HepG2 (cell line): ENCODE measurements around the gene CNOT1. TPM values are rescaled to one million over a fixed set of nuclear protein-coding genes. Genes with fewer than 3 reads are reported as not detected.

Experiments used
- ATAC-seq: fragments of 200-7000 bp; cut with Tn5 transposase; 3 replicates; pipeline ENCODE4 v1.9.1; 2020; ENCODE audit warnings: mild to moderate bottlenecking, moderate library complexity
- BruUV-seq: library from RNA; stranded (reverse); fragments of 400-500 nt; replicated peaks from 2 replicates; lab custom pipeline; 2021; lab: Mats Ljungman, UMichigan
- CTCF ChIA-PET: fragments of 300-600 bp; formaldehyde crosslinking; extraction: SDS; loops from one replicate; lab custom pipeline; 2021; ENCODE audit warnings: low total read pairs, inconsistent platforms, low intra/inter-chr PET ratio; lab: Yijun Ruan, JAX
- POLR2A ChIA-PET: fragments of 350-600 bp; sonication (Branson Sonifier 250); formaldehyde crosslinking; loops from one replicate; lab custom pipeline; 2020; ENCODE audit warnings: antibody characterized with exemption, inconsistent platforms; lab: Yijun Ruan, JAX
- DNase-seq: peaks from one replicate; pipeline ENCODE4 v3.0.0-alpha.2; 2015; ENCODE audit warnings: low spot score
- FAIRE-seq: peaks from 3 replicates; lab custom pipeline; 2011; peaks lifted over from hg19 to GRCh38; lab: Jason Lieb, UNC
- H2AFZ ChIP-seq: one replicate; pipeline ENCODE4 v1.6.1; 2011; ENCODE audit warnings: low read length, inconsistent platforms
- H3K27ac ChIP-seq: fragments of 300-600 bp; 3 replicates; pipeline ENCODE4 v1.8.0; 2011; ENCODE audit warnings: mixed run types, mild to moderate bottlenecking, mixed read lengths, low read length, inconsistent platforms; ENCODE audit not compliant: insufficient read depth; ENCODE audit errors: extremely low read length
- H3K27me3 ChIP-seq, 2 experiments: fragments of 200-600 bp in 1 of 2; 2 replicates in 1 of 2; 3 replicates in 1 of 2; pipeline versions ENCODE4 v1.6.0 to v1.8.0; 2011; ENCODE audit warnings: low read length in 2 of 2, mild to moderate bottlenecking in 2 of 2, moderate library complexity in 2 of 2, inconsistent platforms in 1 of 2; ENCODE audit not compliant: insufficient read depth in 2 of 2, control insufficient read depth in 1 of 2
- H3K36me3 ChIP-seq, 2 experiments: fragments of 200-600 bp in 1 of 2; replicated peaks in 1 of 2; 2 replicates in 1 of 2; 3 replicates in 1 of 2; pipeline versions ENCODE4 v1.5.1 to v1.8.0; 2011; ENCODE audit warnings: low read length in 2 of 2, inconsistent platforms in 1 of 2; ENCODE audit not compliant: insufficient read depth in 2 of 2, control insufficient read depth in 1 of 2
- H3K4me1 ChIP-seq: 2 replicates; pipeline ENCODE4 v1.5.1; 2012; ENCODE audit warnings: low read length, inconsistent platforms; ENCODE audit not compliant: insufficient read depth
- H3K4me2 ChIP-seq: 2 replicates; pipeline ENCODE4 v1.6.0; 2011; ENCODE audit warnings: low read depth, low read length, inconsistent platforms
- H3K4me3 ChIP-seq, 3 experiments: fragments of 200-600 bp in 1 of 3; sonication (generic), shearing (Covaris generic) in 1 of 3; replicated peaks in 1 of 3; 2 replicates each; pipeline ENCODE4 v1.5.1; 2011 to 2016; ENCODE audit warnings: low read length in 3 of 3, inconsistent platforms in 2 of 3, low read depth in 2 of 3, mild to moderate bottlenecking in 2 of 3, control low read depth in 1 of 3, mixed read lengths in 1 of 3; ENCODE audit not compliant: insufficient read depth in 1 of 3
- H3K79me2 ChIP-seq: one replicate; pipeline ENCODE4 v1.6.1; 2011; ENCODE audit warnings: low read length, inconsistent platforms; ENCODE audit not compliant: insufficient read depth
- H3K9ac ChIP-seq: 2 replicates; pipeline ENCODE4 v1.6.0; 2011; ENCODE audit warnings: mild to moderate bottlenecking, low read depth, low read length, inconsistent platforms; ENCODE audit not compliant: insufficient read depth
- H3K9me3 ChIP-seq: 2 replicates; pipeline ENCODE4 v1.5.1; 2012; ENCODE audit warnings: mild to moderate bottlenecking, low read length
- H4K20me1 ChIP-seq: 2 replicates; pipeline ENCODE4 v1.6.0; 2011; ENCODE audit warnings: inconsistent platforms, mild to moderate bottlenecking, low read length, moderate library complexity; ENCODE audit not compliant: insufficient read depth
- FOXA1 ChIP-seq, 2 experiments: fragments of 450-650 bp in 1 of 2; sonication (generic) in 1 of 2; formaldehyde crosslinking in 1 of 2; IDR thresholded peaks; 2 replicates each; pipeline versions ENCODE4 v1.4.0 to v1.6.1; 2016 to 2020; ENCODE audit warnings: missing genetic modification reagents in 1 of 2
- KDM1A ChIP-seq: IDR thresholded peaks from 2 replicates; pipeline ENCODE4 v1.6.1; 2016; ENCODE audit warnings: missing compliant biosample characterization
- MTF1 ChIP-seq: sonication (generic); formaldehyde crosslinking; IDR thresholded peaks from 2 replicates; pipeline ENCODE4 v1.5.0; 2020; ENCODE audit warnings: missing genetic modification reagents
- PHF5A ChIP-seq: IDR thresholded peaks from one replicate; pipeline ENCODE4 v1.6.1; 2018; ENCODE audit warnings: low read depth, missing genetic modification reagents; ENCODE audit not compliant: unreplicated experiment
- SMYD3 ChIP-seq: sonication (generic); formaldehyde crosslinking; IDR thresholded peaks from 2 replicates; pipeline ENCODE4 v1.8.1; 2023; ENCODE audit warnings: mild to moderate bottlenecking, missing genetic modification reagents
- TAF15 ChIP-seq: fragments of 200-400 bp; formaldehyde crosslinking; IDR thresholded peaks from one replicate; pipeline ENCODE4 v1.6.1; 2018; ENCODE audit warnings: mild to moderate bottlenecking, low read depth, low read length; ENCODE audit not compliant: poor library complexity, severe bottlenecking
- USF2 ChIP-seq, 2 experiments: sonication (generic) in 1 of 2; formaldehyde crosslinking in 1 of 2; IDR thresholded peaks; 2 replicates each; pipeline versions ENCODE4 v1.5.1 to v1.6.1; 2011 to 2020; ENCODE audit warnings: borderline replicate concordance in 1 of 2, low read depth in 1 of 2, low read length in 1 of 2, mild to moderate bottlenecking in 1 of 2, missing genetic modification reagents in 1 of 2, moderate library complexity in 1 of 2
- ZBTB7A ChIP-seq: sonication (generic); formaldehyde crosslinking; IDR thresholded peaks from 2 replicates; pipeline ENCODE4 v1.8.0; 2022; ENCODE audit warnings: mild to moderate bottlenecking, missing genetic modification reagents
- ZMYM4 ChIP-seq: sonication (generic); formaldehyde crosslinking; IDR thresholded peaks from 2 replicates; pipeline ENCODE4 v1.8.1; 2023; ENCODE audit warnings: mild to moderate bottlenecking, missing genetic modification reagents
- ZNF616 ChIP-seq: sonication (generic); formaldehyde crosslinking; IDR thresholded peaks from 2 replicates; pipeline ENCODE4 v1.5.0; 2020; ENCODE audit warnings: low read depth, mild to moderate bottlenecking, missing genetic modification reagents
- WGBS: methylation state at CpG from one replicate; pipeline ENCODE4 v1.1.6; 2017; ENCODE audit warnings: low lambda C conversion rate; 5-methylcytosine and 5-hydroxymethylcytosine counted together
- in situ Hi-C: cut with HindIII; loops from 2 replicates; pipeline ENCODE4 v1.10.0; 2017; ENCODE audit warnings: low pct_unique_long_range_greater_than_20kb; ENCODE audit not compliant: extremely low pct_ligation_motif_present
- intact Hi-C: fragments of 100-400 bp; cut with micrococcal nuclease; formaldehyde crosslinking; loops from one replicate; pipeline ENCODE4 v1.10.0; 2022; ENCODE audit not compliant: unreplicated experiment
- polyA plus RNA-seq, 8 experiments: library from polyadenylated mRNA; depleted of rRNA in 3 of 8; stranded (reverse) in 7 of 8; unstranded in 1 of 8; fragments of >200 nt; fragmentation: Illumina TruSeq in 4 of 8; extraction: Trizol in 4 of 8; gene quantifications; 2 replicates each; pipeline versions ENCODE4 v1.2.1 to v1.2.3, GENCODE V29; 2011 to 2016; ENCODE audit warnings: low read depth in 4 of 8, missing spikeins in 1 of 8, mixed read lengths in 1 of 8; ENCODE audit not compliant: insufficient read depth in 1 of 8
- total RNA-seq, 5 experiments: library from RNA; depleted of rRNA; stranded (reverse); fragments of >200 nt; fragmentation: Illumina TruSeq; extraction: Trizol; gene quantifications; 2 replicates each; pipeline ENCODE4 v1.2.3, GENCODE V29; 2016; ENCODE audit warnings: low read depth in 1 of 5

CNOT1 gene
- total and polyA plus RNA-seq, 2 of the 13 experiments (the other 11 are each of a cell fraction or from before 2014, with no cell fraction given), result 188 to 232 TPM

GRCh38 chr16:58472266-58472665 is 157.4 kb downstream of the CNOT1 start:
- H2AFZ ChIP-seq, result no peak overlapping the region
- WGBS, result 26% methylated on average over 9 of the region's 9 CpGs
- no peak overlapping the region for H3K9ac ChIP-seq
- ChIA-PET CTCF (no interaction called here), POLR2A (no interaction called here)
- intact Hi-C loops (no loop called here), in situ Hi-C loops (no loop called here)
- no peaks in the 10 kb centered on the region for H4K20me1 ChIP-seq
- H3K36me3 ChIP-seq, result no peaks in the 10 kb centered on the region
- no peak for FAIRE-seq
- H3K27me3 ChIP-seq, result peaks cover 1 to 39% of the 10 kb centered on the region in 2 experiments; a peak in 2 of 5 replicates
- H3K4me1 ChIP-seq, result no peaks in the 10 kb centered on the region
- BruUV-seq, result no TSS peak
- H3K9me3 ChIP-seq, result no peaks in the 10 kb centered on the region
- no peaks in the 10 kb centered on the region for H3K79me2 ChIP-seq
- DNase-seq, result no peak
- TF ChIP-seq TAF15, result no peak
- no peak for TF ChIP-seq KDM1A (CRISPR knock-in tag)
- TF ChIP-seq ZNF616 (CRISPR knock-in tag), result no peak
- TF ChIP-seq FOXA1 (IDR thresholded peaks at IDR 0.05), result no peak
- no peak for TF ChIP-seq FOXA1 (CRISPR knock-in tag; IDR thresholded peaks at IDR 0.05)
- TF ChIP-seq USF2 (IDR thresholded peaks at IDR 0.05; ENCODE audit: low read depth, low read length), result no peak
- TF ChIP-seq USF2 (CRISPR knock-in tag; IDR thresholded peaks at IDR 0.05; ENCODE audit: borderline replicate concordance), result no peak
- no peak for TF ChIP-seq MTF1 (CRISPR knock-in tag)
- TF ChIP-seq SMYD3, result no peak
- no peak for TF ChIP-seq ZBTB7A (CRISPR knock-in tag)
- no peak for TF ChIP-seq ZMYM4
- TF ChIP-seq PHF5A (CRISPR knock-in tag), result no peak
- H3K4me2 ChIP-seq, result no peak overlapping the region
- no peak overlapping the region for H3K27ac ChIP-seq
- H3K4me3 ChIP-seq, result no peak overlapping the region
- peak; percentile 13; the same call in 1 of the 3 replicates for ATAC-seq
